Retinal pigment epithelial cell (primary cell): ENCODE results near the gene GAK.

Experiments used
- DNase-seq: peaks from one replicate; pipeline ENCODE4 v3.0.0-alpha.2; 2010; ENCODE audit warnings: low read depth
- H3K4me3 ChIP-seq: 2 replicates; pipeline ENCODE4 v1.5.1; 2011; ENCODE audit warnings: mild to moderate bottlenecking, low read length, control low read depth, moderate library complexity
- CTCF ChIP-seq: conservative IDR thresholded peaks from 2 replicates; pipeline ENCODE4 v1.5.1; 2011; ENCODE audit warnings: low read depth, low read length, control low read depth, inconsistent platforms

The GAK gene

GRCh38 chr4:955161-955921 lies 23.2 kb upstream of the GAK start:
- TF ChIP-seq CTCF, result no peak
- H3K4me3 ChIP-seq, result no peak overlapping the region
- no peak for DNase-seq

GRCh38 chr4:954211-955020 lies 22.3 kb upstream of the GAK start:
- no peak overlapping the region for H3K4me3 ChIP-seq
- no peak for DNase-seq
- TF ChIP-seq CTCF, result no peak

GRCh38 chr4:953574-953915 lies 21.4 kb upstream of the GAK start:
- DNase-seq, result no peak
- TF ChIP-seq CTCF, result no peak

GRCh38 chr4:952881-953573 lies 20.9 kb upstream of the GAK start:
- no peak overlapping the region for H3K4me3 ChIP-seq
- DNase-seq, result no peak
- TF ChIP-seq CTCF, result no peak

More at GRCh38 chr4:953574-953915, 21.4 kb upstream of the GAK start:
- no peak overlapping the region for H3K4me3 ChIP-seq

DNA sequence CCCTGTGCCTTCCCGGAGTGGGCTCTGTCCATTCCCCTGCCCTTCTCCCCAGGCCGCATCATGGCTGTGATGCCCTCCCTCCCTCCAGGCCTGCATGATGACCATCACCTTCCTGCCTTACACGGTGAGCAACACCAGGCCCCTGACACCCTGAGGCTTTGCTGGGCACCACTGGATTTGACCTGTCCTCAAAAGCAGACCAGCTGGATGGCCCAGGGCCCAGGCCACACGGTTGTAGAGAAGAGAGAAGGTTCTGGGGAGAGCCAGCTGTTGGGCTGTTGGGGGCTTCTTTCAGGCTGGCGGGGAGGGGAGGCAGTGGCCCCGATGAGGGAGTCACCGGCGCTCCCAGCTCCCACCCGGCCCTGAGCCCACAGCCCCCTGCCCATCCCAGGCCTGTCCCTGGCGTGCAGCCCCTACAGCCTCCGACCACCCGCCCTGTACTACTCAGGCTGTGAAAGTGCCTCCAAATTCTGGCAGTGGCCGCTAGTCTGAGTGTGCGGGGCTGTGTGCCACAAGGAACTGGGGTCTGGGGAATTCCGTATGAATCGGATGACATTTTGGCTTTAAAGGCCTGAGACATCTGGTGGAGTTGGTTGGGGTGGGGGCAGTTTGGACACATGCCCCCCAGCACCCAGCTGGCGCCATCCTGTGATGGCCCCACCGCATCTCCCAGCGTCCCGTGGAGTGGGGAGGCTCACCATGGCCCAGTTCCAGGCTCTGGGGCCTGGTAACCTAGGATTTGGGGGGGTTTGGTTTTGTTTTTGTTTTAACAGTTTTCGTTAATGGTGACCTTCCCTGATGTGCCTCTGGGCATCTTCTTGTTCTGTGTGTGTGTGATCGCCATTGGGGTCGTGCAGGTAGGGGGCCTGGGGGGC lies 19.7 kb upstream of the GAK start:
- no peak for DNase-seq
- H3K4me3 ChIP-seq, result no peak overlapping the region
- TF ChIP-seq CTCF, result no peak

DNA sequence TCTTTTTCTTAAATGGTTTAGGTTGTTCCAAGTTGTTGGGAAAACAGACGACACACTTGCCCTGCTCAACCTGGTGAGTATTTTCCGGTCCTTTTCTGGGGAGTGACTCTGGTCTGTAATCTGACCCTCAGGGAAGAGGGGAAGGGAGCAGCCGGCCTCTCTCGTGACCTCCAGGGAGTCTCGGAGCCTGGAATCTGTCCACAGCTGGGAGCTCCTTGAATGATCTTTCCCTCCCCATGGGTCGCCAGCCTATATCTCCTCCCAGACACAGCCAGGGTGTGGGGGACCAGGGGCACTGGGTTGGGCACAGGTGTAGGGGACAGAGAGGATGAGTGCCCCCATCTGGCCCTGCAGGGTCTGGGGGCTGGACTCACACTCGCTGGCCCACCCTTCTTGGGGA lies 19.1 kb upstream of the GAK start:
- no peak for TF ChIP-seq CTCF
- H3K4me3 ChIP-seq, result no peak overlapping the region
- no peak for DNase-seq
